HG03159 (cell line): Measurements from ENCODE around the gene XPNPEP1.
"Not testable (repeated sequence)": the region's sequence is repeated elsewhere in the genome, so short reads cannot be mapped to it uniquely, and the experiment has no call there.

Experiments used
- ATAC-seq: cut with Tn5 transposase; IDR thresholded peaks from one replicate; pipeline ENCODE4 v1.9.1; 2021; ENCODE audit warnings: mild to moderate bottlenecking, moderate library complexity; ENCODE audit not compliant: unreplicated experiment

Gene XPNPEP1

GRCh38 chr10:109924967-109925620 lies 1.8 kb upstream of the XPNPEP1 start:
- ATAC-seq, result no peak

- ATAC-seq, result no peak
Measured at GRCh38 chr10:109924087-109924486, 776 bp upstream of the XPNPEP1 start.

GRCh38 chr10:109922358-109922975 lies 844 bp downstream of the XPNPEP1 start:
- no peak for ATAC-seq

GRCh38 chr10:109920016-109920415 lies 3.3 kb downstream of the XPNPEP1 start:
- ATAC-seq, result no peak

- no peak for ATAC-seq
Measured at GRCh38 chr10:109919220-109919619, 4.1 kb downstream of the XPNPEP1 start.

- not testable (repeated sequence) for ATAC-seq
Measured at GRCh38 chr10:109918707-109919106, 4.6 kb downstream of the XPNPEP1 start.

- no peak for ATAC-seq
Measured at GRCh38 chr10:109915566-109915965, 7.7 kb downstream of the XPNPEP1 start.

GRCh38 chr10:109914966-109915365 lies 8.3 kb downstream of the XPNPEP1 start:
- no peak for ATAC-seq

- ATAC-seq, result no peak
Measured at GRCh38 chr10:109913306-109913892, 9.9 kb downstream of the XPNPEP1 start.

- ATAC-seq, result peak; percentile 88
Measured at GRCh38 chr10:109912335-109913281, 10.7 kb downstream of the XPNPEP1 start.

- no peak for ATAC-seq
Measured at GRCh38 chr10:109911903-109912302, 11.4 kb downstream of the XPNPEP1 start.

GRCh38 chr10:109906316-109906715 lies 17.0 kb downstream of the XPNPEP1 start:
- ATAC-seq, result no peak

GRCh38 chr10:109904397-109904796 lies 18.9 kb downstream of the XPNPEP1 start:
- ATAC-seq, result no peak

- peak; percentile 53 for ATAC-seq
Measured at GRCh38 chr10:109902992-109903947, 20.0 kb downstream of the XPNPEP1 start.

GRCh38 chr10:109899356-109900331 lies 23.7 kb downstream of the XPNPEP1 start:
- ATAC-seq, result no peak

- no peak for ATAC-seq
Measured at GRCh38 chr10:109898666-109899355, 24.5 kb downstream of the XPNPEP1 start.

GRCh38 chr10:109898007-109898406 lies 25.3 kb downstream of the XPNPEP1 start:
- ATAC-seq, result no peak

- ATAC-seq, result no peak
Measured at GRCh38 chr10:109895848-109896247, 27.5 kb downstream of the XPNPEP1 start.
